Fibroblast of the aortic adventitia (primary cell): Measurements from ENCODE around the gene HTRA1. TPM values are rescaled to one million over a fixed set of nuclear protein-coding genes. Genes with fewer than 3 reads are reported as not detected.

Experiments used
- DNase-seq: peaks from one replicate; pipeline ENCODE4 v3.0.0-alpha.2; 2010; ENCODE audit warnings: low read depth
- H3K4me3 ChIP-seq: 2 replicates; pipeline ENCODE4 v1.5.1; 2011; ENCODE audit warnings: low read depth, mild to moderate bottlenecking, control low read depth, low read length, moderate library complexity
- small RNA-seq: library from RNA; depleted of rRNA; stranded (forward); fragments of <200 nt; gene quantifications from one replicate; pipeline ENCODE3, GENCODE V24; 2012
- total RNA-seq: library from RNA; depleted of rRNA; stranded (reverse); fragments of >200 nt; gene quantifications from 2 replicates; pipeline ENCODE4 v1.2.3, GENCODE V29; 2012; ENCODE audit warnings: low replicate concordance
- TF ChIP-seq, protein P1 (sequence below): IDR thresholded peaks from 2 replicates; pipeline ENCODE4 v1.5.1; 2011; ENCODE audit warnings: mild to moderate bottlenecking, low read length, control low read depth, inconsistent platforms; ENCODE audit not compliant: insufficient read depth

HTRA1 gene
- total RNA-seq, 1 donor = 156 TPM

DNA sequence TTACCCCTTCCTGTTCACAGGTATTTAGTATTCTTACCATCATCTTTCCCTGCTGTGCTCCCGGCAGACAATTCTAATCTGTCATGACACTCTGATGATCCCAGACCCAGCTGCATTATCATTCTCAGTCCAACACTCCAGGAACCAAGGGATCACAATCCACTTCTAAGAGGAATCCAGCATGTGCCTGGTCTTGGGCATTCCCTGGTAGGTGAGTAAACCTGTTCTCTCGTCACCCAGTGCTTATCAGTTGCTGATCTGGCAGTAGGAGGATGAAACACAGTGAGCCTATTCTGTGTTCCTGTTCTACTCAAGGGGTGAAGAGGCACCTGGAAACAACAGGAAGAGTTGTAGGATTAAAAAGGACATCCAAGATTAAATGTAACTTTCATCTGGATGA, 97.9 kb downstream of the HTRA1 start:
- no peak for DNase-seq
- TF ChIP-seq, protein P1, sequence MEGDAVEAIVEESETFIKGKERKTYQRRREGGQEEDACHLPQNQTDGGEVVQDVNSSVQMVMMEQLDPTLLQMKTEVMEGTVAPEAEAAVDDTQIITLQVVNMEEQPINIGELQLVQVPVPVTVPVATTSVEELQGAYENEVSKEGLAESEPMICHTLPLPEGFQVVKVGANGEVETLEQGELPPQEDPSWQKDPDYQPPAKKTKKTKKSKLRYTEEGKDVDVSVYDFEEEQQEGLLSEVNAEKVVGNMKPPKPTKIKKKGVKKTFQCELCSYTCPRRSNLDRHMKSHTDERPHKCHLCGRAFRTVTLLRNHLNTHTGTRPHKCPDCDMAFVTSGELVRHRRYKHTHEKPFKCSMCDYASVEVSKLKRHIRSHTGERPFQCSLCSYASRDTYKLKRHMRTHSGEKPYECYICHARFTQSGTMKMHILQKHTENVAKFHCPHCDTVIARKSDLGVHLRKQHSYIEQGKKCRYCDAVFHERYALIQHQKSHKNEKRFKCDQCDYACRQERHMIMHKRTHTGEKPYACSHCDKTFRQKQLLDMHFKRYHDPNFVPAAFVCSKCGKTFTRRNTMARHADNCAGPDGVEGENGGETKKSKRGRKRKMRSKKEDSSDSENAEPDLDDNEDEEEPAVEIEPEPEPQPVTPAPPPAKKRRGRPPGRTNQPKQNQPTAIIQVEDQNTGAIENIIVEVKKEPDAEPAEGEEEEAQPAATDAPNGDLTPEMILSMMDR = no peak
- H3K4me3 ChIP-seq = no peak overlapping the region

DNA sequence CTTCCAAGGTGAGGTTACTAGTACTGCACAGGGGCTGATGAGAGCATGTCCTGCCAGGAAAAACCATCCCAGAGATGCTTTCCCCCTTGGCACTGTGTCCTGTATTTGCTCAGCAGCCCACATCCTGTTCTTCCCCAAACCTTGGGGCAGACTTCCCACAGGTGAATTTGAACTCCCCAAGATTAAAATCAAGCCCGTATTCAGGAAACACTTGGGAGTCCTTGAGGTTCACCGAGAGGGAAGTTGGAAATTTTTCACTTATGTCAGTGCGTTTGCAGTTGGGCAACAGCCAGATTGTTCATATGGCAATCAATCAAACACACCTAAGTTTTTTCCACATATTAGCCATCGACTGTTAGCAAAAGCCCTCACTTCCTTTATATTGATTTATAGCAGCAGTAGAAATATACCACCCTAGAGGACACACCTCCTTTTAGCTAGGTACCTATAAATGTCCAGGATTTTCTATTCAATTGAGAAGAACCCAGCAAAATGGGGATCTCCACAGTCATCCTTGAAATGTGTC, 99.0 kb downstream of the HTRA1 start, which contains the start of gene DMBT1:
DMBT1 (plus strand) TSS at position 476 of the 526 bp plus-strand sequence; CDS start at position 493, 17 bp downstream.
- no peak for DNase-seq
- no peak within 1 kb of the TSS for H3K4me3 ChIP-seq
- TF ChIP-seq, protein P1 = no peak

DNA sequence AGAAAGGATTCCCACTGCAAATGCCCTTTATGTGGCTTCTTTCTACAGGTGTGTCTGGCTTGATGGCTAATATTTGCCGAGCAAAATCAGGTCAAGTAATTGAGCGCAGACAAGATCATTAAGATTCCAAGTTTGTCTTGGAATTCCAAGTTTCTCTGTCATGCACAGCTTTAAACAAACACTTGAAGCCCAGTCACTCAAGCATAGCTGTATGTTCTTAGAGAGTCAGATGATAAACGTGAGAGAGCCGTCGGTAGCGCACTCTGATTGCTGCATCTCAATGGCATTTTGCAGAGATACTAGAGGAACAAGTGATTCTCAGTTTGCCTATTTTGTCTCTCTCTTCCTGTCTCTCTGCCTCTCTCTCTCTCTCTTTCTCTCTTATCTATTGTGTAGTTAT, 99.9 kb downstream of the HTRA1 start:
- DNase-seq = no peak
- H3K4me3 ChIP-seq = no peak overlapping the region
- TF ChIP-seq, protein P1 = no peak

DNA sequence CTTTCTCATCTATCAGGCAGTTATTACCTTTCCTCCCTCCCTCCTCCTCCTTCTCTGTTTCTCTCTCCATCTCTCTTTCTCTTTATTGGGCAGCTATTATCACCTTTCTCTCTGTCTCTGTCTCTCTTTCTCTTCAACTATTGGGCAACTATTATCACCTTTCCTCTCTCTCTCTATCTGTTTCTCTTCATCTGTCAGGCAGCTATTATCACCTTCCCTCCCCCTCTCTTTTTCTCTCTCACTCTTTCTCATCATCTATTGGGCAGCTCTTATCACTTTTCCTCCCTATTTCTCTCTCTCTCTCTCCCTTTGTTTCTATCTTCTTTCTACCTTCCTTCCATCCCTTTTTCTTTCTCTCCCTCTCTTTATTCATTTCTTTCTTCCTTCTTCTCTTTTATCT, 100.4 kb downstream of the HTRA1 start:
- DNase-seq = no peak
- H3K4me3 ChIP-seq = no peak overlapping the region
- TF ChIP-seq, protein P1 = no peak

Small RNA genes within 50 kb of the gene (small RNA-seq; reads per million reads assigned to genes)
- gene MIR3941 = 0.51 reads per million

Other genes with a start within 250 kb of the HTRA1 start
- 0.09 TPM in 1 of 2 replicates, not detected in the other for gene BTBD16, start 190.3 kb upstream of the HTRA1 start, total RNA-seq
- 16.5 and 29.8 TPM in 2 replicates for gene PLEKHA1, start 86.8 kb upstream of the HTRA1 start, total RNA-seq
- not detected in 2 replicates for gene ARMS2, start 6.9 kb upstream of the HTRA1 start, total RNA-seq
- under 0.01 and 0.08 TPM in 2 replicates for gene DMBT1, start 99.2 kb downstream of the HTRA1 start, total RNA-seq
- not detected in 2 replicates for gene C10orf120, start 238.3 kb downstream of the HTRA1 start, total RNA-seq